CD1c-positive myeloid dendritic cell (primary cell): Measurements from ENCODE around the gene LACTB.

Source experiments
- DNase-seq: peaks from one replicate; pipeline ENCODE4 v3.0.0-alpha.2; 2016; ENCODE audit errors: extremely low spot score

LACTB gene

GRCh38 chr15:63121382-63122001 is at the start of gene LACTB:
LACTB (plus strand) TSS chr15:63121861; CDS start chr15:63121872, 11 bp downstream.
- DNase-seq, result peak; percentile 92

- no peak for DNase-seq
These were observed 49.5 kb upstream of the LACTB start for GRCh38 chr15:63072023-63072650.

- DNase-seq, result no peak
These were observed 48.8 kb upstream of the LACTB start for GRCh38 chr15:63072809-63073277.

- no peak for DNase-seq
These were observed 48.0 kb upstream of the LACTB start for GRCh38 chr15:63073497-63074172.

- DNase-seq, result no peak
These were observed 46.4 kb upstream of the LACTB start for GRCh38 chr15:63075015-63075983.

- no peak for DNase-seq
These were observed 45.5 kb upstream of the LACTB start for GRCh38 chr15:63075984-63076713.

- no peak for DNase-seq
These were observed 45.0 kb upstream of the LACTB start for GRCh38 chr15:63076714-63077046.

- DNase-seq, result no peak
These were observed 43.7 kb upstream of the LACTB start for GRCh38 chr15:63077952-63078351.

GRCh38 chr15:63079947-63080626 is 41.6 kb upstream of the LACTB start:
- no peak for DNase-seq

GRCh38 chr15:63080634-63081250 is 40.9 kb upstream of the LACTB start:
- no peak for DNase-seq

- DNase-seq, result no peak
These were observed 39.3 kb upstream of the LACTB start for GRCh38 chr15:63082366-63082765.

- DNase-seq, result no peak
These were observed 38.6 kb upstream of the LACTB start for GRCh38 chr15:63083044-63083443.

GRCh38 chr15:63083541-63083940 is 38.1 kb upstream of the LACTB start:
- no peak for DNase-seq

- DNase-seq, result no peak
These were observed 36.9 kb upstream of the LACTB start for GRCh38 chr15:63084806-63085205.

- DNase-seq, result no peak
These were observed 36.4 kb upstream of the LACTB start for GRCh38 chr15:63085289-63085688.

- no peak for DNase-seq
These were observed 35.4 kb upstream of the LACTB start for GRCh38 chr15:63086271-63086670.

- DNase-seq, result no peak
These were observed 34.7 kb upstream of the LACTB start for GRCh38 chr15:63086947-63087346.

GRCh38 chr15:63088533-63089245 is 33.0 kb upstream of the LACTB start:
- DNase-seq, result no peak

GRCh38 chr15:63089260-63090043 is 32.2 kb upstream of the LACTB start:
- no peak for DNase-seq
